AG09309 (cell line): ENCODE data around the gene THBS2.
"Not testable (repeated sequence)": the region's sequence is repeated elsewhere in the genome, so short reads cannot be mapped to it uniquely, and the experiment has no call there.

Source experiments
- DNase-seq: peaks from one replicate; pipeline ENCODE4 v3.0.0-alpha.2; 2010; ENCODE audit warnings: low read depth
- H3K4me3 ChIP-seq: 2 replicates; pipeline ENCODE4 v1.5.1; 2011; ENCODE audit warnings: mild to moderate bottlenecking, low read depth, low read length, moderate library complexity; ENCODE audit not compliant: control insufficient read depth
- CTCF ChIP-seq: IDR thresholded peaks from 2 replicates; pipeline ENCODE4 v1.5.1; 2011; ENCODE audit warnings: mild to moderate bottlenecking, low read depth, low read length, inconsistent platforms; ENCODE audit not compliant: insufficient read depth, control insufficient read depth; ENCODE audit errors: missing control alignments

Gene THBS2

DNA sequence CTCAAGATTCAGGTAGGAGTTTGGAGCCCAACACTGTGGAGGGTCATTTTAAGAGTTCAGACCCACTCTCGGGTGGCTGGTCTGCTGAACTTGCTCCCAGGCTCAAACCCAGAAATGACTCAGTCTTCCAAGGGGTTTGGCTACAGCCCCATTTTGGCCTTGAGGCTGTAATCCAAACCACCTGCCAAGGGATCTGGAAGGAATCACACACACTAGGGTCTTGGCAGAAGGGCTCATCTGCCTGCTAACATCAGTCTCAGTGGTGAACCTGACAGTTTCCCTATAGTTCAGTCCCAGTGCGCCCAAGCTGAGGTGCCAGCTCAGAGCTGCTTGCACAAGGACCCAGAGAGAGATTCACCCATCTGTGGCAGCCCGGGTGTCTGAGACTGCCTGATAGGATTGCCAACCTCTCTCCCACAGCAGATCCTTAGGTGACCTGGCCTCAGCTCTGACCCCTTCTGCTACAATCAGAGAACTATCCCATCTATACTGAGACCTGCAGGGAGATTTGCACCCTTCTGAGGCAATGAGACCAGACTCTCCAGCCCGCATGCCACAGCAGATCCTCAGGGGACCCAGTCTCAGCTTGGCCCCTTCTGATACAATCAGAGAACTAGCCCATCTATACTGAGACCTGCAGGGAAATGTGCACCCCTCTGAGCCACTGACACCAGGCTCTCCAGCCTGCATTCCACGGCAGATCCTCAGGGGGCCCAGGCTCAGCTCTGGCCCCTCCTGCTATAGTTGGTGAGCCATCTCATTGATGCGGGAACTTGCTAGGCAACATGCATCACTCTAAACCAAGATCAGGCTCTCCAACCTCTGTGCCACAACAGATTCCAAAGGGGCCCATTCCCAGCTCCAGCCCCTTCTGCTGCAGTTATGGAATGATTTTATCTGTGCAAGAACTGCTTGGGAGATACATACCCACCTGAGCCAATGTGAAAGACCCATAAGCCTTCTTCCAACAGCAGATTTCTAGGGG lies 48.2 kb downstream of the THBS2 start:
- no peak overlapping the region for H3K4me3 ChIP-seq
- TF ChIP-seq CTCF: no peak
- peak; percentile 85 for DNase-seq

- DNase-seq: no peak
- no peak overlapping the region for H3K4me3 ChIP-seq
- no peak for TF ChIP-seq CTCF
Measured at GRCh38 chr6:169204167-169204566, 49.5 kb downstream of the THBS2 start.

- no peak for DNase-seq
- TF ChIP-seq CTCF: no peak
- H3K4me3 ChIP-seq: no peak overlapping the region
Measured at GRCh38 chr6:169201985-169202384, 51.7 kb downstream of the THBS2 start.

GRCh38 chr6:169200893-169201514 lies 52.6 kb downstream of the THBS2 start:
- H3K4me3 ChIP-seq: no peak overlapping the region
- no peak for DNase-seq
- TF ChIP-seq CTCF: no peak

- no peak overlapping the region for H3K4me3 ChIP-seq
- no peak for DNase-seq
- TF ChIP-seq CTCF: no peak
Measured at GRCh38 chr6:169199625-169200335, 53.9 kb downstream of the THBS2 start.

DNA sequence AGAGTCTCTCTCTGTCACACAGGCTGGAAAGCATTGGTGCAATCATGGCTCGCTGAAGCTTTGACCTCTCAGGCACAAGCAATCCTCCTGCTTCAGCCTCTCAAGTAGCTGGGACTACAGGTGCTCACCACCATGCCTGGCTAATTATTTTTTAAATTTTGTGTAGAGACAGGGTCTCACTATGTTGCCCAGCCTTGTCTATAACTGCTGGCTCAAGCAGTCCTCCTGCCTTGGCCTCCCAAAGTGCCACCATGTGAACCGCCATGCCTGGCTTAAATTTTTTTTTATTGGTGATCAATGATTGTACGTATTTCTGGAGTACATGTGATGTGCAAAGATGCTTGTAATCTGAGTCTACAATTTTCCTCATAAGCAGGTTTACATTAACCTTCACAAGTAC lies 54.8 kb downstream of the THBS2 start:
- no peak for DNase-seq
- TF ChIP-seq CTCF: no peak
- no peak overlapping the region for H3K4me3 ChIP-seq

GRCh38 chr6:169197929-169198328 lies 55.7 kb downstream of the THBS2 start:
- not testable (repeated sequence) for DNase-seq, H3K4me3 ChIP-seq

DNA sequence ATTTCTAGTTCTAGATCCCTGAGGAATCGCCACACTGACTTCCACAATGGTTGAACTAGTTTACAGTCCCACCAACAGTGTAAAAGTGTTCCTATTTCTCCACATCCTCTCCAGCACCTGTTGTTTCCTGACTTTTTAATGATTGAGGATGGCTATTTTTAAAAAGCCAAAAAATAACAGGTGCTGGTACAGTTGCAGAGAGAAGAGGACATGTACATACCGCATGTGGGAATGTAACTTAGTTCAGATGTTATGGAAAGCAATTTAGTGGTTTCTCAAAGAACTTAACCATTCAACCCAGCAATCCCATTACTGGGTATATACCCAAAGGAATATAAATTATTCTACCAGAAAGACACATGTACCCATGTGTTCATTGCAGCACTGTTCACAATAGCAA lies 57.4 kb downstream of the THBS2 start:
- not testable (repeated sequence) for H3K4me3 ChIP-seq, DNase-seq
